Mesenchymal stem cell (in vitro differentiated cells and primary cell): Measurements from ENCODE around the gene CNGA4.
"Not testable (repeated sequence)": the region's sequence is repeated elsewhere in the genome, so short reads cannot be mapped to it uniquely, and the experiment has no call there.

ENCODE experiments used
- DNase-seq: peaks from one replicate; pipeline ENCODE4 v3.0.0-alpha.2; 2013
- H2AFZ ChIP-seq: one replicate; pipeline ENCODE4 v1.6.1; 2013; ENCODE audit warnings: low read depth, mild to moderate bottlenecking, control low read depth, inconsistent platforms, low read length, moderate library complexity
- H2AK5ac ChIP-seq: 2 replicates; pipeline ENCODE4 v1.6.1; 2013; ENCODE audit warnings: low read length, moderate library complexity, mild to moderate bottlenecking, inconsistent platforms; ENCODE audit not compliant: severe bottlenecking
- H2BK120ac ChIP-seq: one replicate; pipeline ENCODE4 v1.6.1; 2013; ENCODE audit warnings: low read depth, mild to moderate bottlenecking, inconsistent platforms, low read length, moderate library complexity
- H2BK12ac ChIP-seq, 2 experiments: one replicate each; pipeline ENCODE4 v1.6.1; 2013; ENCODE audit warnings: inconsistent platforms in 2 of 2, low read length in 2 of 2, mild to moderate bottlenecking in 2 of 2, moderate library complexity in 2 of 2, control low read depth in 1 of 2
- H2BK15ac ChIP-seq: one replicate; pipeline ENCODE4 v1.6.1; 2013; ENCODE audit warnings: mild to moderate bottlenecking, low read depth, inconsistent platforms; ENCODE audit not compliant: poor library complexity, severe bottlenecking
- H2BK5ac ChIP-seq: 2 replicates; pipeline ENCODE4 v1.6.1; 2013; ENCODE audit warnings: low read depth, mild to moderate bottlenecking, low read length, control low read depth, inconsistent platforms; ENCODE audit not compliant: poor library complexity, severe bottlenecking
- H3K14ac ChIP-seq, 2 experiments: one replicate each; pipeline ENCODE4 v1.6.1; 2013; ENCODE audit warnings: inconsistent platforms in 2 of 2, low read length in 2 of 2, control low read depth in 1 of 2, mild to moderate bottlenecking in 1 of 2, moderate library complexity in 1 of 2
- H3K18ac ChIP-seq, 2 experiments: one replicate each; pipeline ENCODE4 v1.6.1; 2013; ENCODE audit warnings: inconsistent platforms in 2 of 2, low read length in 2 of 2, control low read depth in 1 of 2, low read depth in 1 of 2, mild to moderate bottlenecking in 1 of 2
- H3K23ac ChIP-seq, 2 experiments: one replicate each; pipeline ENCODE4 v1.6.1; 2013; ENCODE audit warnings: inconsistent platforms in 2 of 2, low read length in 2 of 2, mild to moderate bottlenecking in 2 of 2, moderate library complexity in 2 of 2, control low read depth in 1 of 2
- H3K27ac ChIP-seq: 2 replicates; pipeline ENCODE4 v1.5.1; 2013; ENCODE audit warnings: mild to moderate bottlenecking, moderate library complexity, low read length, control low read depth, inconsistent platforms; ENCODE audit not compliant: poor library complexity, severe bottlenecking
- H3K27me3 ChIP-seq, 2 experiments: 2 replicates each; pipeline versions ENCODE4 v1.6.1 to v1.7.0; 2013; ENCODE audit warnings: low read length in 2 of 2, mild to moderate bottlenecking in 2 of 2, moderate library complexity in 2 of 2, control low read depth in 1 of 2, inconsistent platforms in 1 of 2; ENCODE audit not compliant: control insufficient read depth in 1 of 2, insufficient read depth in 1 of 2
- H3K36me3 ChIP-seq, 2 experiments: 2 replicates each; pipeline versions ENCODE4 v1.6.1 to v1.7.0; 2013; ENCODE audit warnings: low read length in 2 of 2, control low read depth in 1 of 2, inconsistent platforms in 1 of 2, low read depth in 1 of 2, mild to moderate bottlenecking in 1 of 2; ENCODE audit not compliant: insufficient read depth in 2 of 2, control insufficient read depth in 1 of 2
- H3K4ac ChIP-seq, 2 experiments: one replicate each; pipeline ENCODE4 v1.6.1; 2013; ENCODE audit warnings: inconsistent platforms in 2 of 2, low read length in 2 of 2, mild to moderate bottlenecking in 2 of 2, moderate library complexity in 2 of 2, control low read depth in 1 of 2, low read depth in 1 of 2
- H3K4me1 ChIP-seq: 2 replicates; pipeline ENCODE4 v1.6.1; 2013; ENCODE audit warnings: low read depth, low read length, control low read depth; ENCODE audit not compliant: control insufficient read depth, insufficient read depth
- H3K4me2 ChIP-seq: 2 replicates; pipeline ENCODE4 v1.6.1; 2013; ENCODE audit warnings: low read length, mild to moderate bottlenecking, inconsistent platforms; ENCODE audit not compliant: poor library complexity, severe bottlenecking
- H3K4me3 ChIP-seq, 2 experiments: 2 replicates each; pipeline versions ENCODE4 v1.5.1 to v1.7.0; 2013; ENCODE audit warnings: low read length in 2 of 2, mild to moderate bottlenecking in 2 of 2, control low read depth in 1 of 2, low read depth in 1 of 2; ENCODE audit not compliant: insufficient read depth in 1 of 2
- H3K79me1 ChIP-seq: replicated peaks from 2 replicates; pipeline ENCODE4 v1.6.1; 2013; ENCODE audit warnings: mild to moderate bottlenecking, control low read depth, low read length, inconsistent platforms; ENCODE audit not compliant: poor library complexity, severe bottlenecking
- H3K9ac ChIP-seq: 2 replicates; pipeline ENCODE4 v1.7.0; 2013; ENCODE audit warnings: mild to moderate bottlenecking, low read length, moderate library complexity
- H3K9me3 ChIP-seq: 2 replicates; pipeline ENCODE4 v1.7.0; 2013; ENCODE audit warnings: mild to moderate bottlenecking, low read length; ENCODE audit not compliant: control insufficient read depth
- H4K8ac ChIP-seq: one replicate; pipeline ENCODE4 v1.6.1; 2013; ENCODE audit warnings: inconsistent platforms, mild to moderate bottlenecking, low read length, moderate library complexity
- H4K91ac ChIP-seq: one replicate; pipeline ENCODE4 v1.6.1; 2013; ENCODE audit warnings: mild to moderate bottlenecking, low read length, inconsistent platforms
- WGBS: methylation state at CpG from one replicate; pipeline ENCODE4 v1.1.7; 2013; ENCODE audit warnings: mixed read lengths; 5-methylcytosine and 5-hydroxymethylcytosine counted together

CNGA4 gene

DNA sequence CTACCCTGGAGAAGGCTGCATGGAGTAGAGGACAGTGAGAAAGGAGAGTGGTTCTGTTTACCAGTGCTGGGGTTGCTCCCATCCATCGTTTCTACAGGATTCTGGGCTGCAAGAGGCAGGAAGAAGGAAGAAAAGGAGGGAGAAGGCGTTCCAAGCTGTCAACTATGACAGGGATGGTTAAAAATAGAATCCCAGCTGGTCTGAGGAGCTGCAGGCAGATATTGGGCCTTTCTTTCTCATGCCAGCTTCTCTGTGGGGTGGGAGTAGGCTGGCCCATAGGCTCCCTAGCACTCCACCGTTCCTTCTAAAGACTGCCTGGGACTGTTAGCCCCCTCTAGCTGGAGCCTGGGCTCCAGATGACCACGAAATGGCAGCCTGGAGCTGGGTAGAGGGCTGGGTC is 34.3 kb downstream of the CNGA4 start:
- H3K36me3 ChIP-seq: no peaks in the 10 kb centered on the region
- no peak for DNase-seq
- no peak overlapping the region for H2AFZ ChIP-seq
- H3K4ac ChIP-seq: no peak overlapping the region
- H3K27ac ChIP-seq: no peak overlapping the region
- no peak overlapping the region for H3K14ac ChIP-seq
- H2BK120ac ChIP-seq: no peak overlapping the region
- H2BK15ac ChIP-seq: no peak overlapping the region
- H3K4me2 ChIP-seq: no peak overlapping the region
- H3K18ac ChIP-seq: no peak overlapping the region
- 28% methylated on average over 4 of the region's 4 CpGs for WGBS
- no peak overlapping the region for H3K4me3 ChIP-seq
- H3K9me3 ChIP-seq: peaks cover 8% of the 10 kb centered on the region
- no peaks in the 10 kb centered on the region for H3K4me1 ChIP-seq
- H3K27me3 ChIP-seq: no peaks in the 10 kb centered on the region
- H2AK5ac ChIP-seq: no peak overlapping the region
- H3K9ac ChIP-seq: no peak overlapping the region
- H4K8ac ChIP-seq: no peak overlapping the region
- no peak overlapping the region for H2BK12ac ChIP-seq
- H3K23ac ChIP-seq: no peak overlapping the region
- H3K79me1 ChIP-seq: no peaks in the 10 kb centered on the region
- no peak overlapping the region for H2BK5ac ChIP-seq
- H4K91ac ChIP-seq: no peak overlapping the region

GRCh38 chr11:6280809-6281208 is 41.9 kb downstream of the CNGA4 start:
- H3K18ac ChIP-seq, H3K4me1 ChIP-seq, H3K79me1 ChIP-seq, H3K36me3 ChIP-seq, H2BK5ac ChIP-seq, H3K14ac ChIP-seq, H3K4me2 ChIP-seq, H3K23ac ChIP-seq, H2BK120ac ChIP-seq, H3K9me3 ChIP-seq, H3K4ac ChIP-seq, H2AK5ac ChIP-seq, H4K8ac ChIP-seq, H2BK15ac ChIP-seq, DNase-seq, H4K91ac ChIP-seq, H3K9ac ChIP-seq, H3K27ac ChIP-seq, H2AFZ ChIP-seq, H3K4me3 ChIP-seq, H2BK12ac ChIP-seq: not testable (repeated sequence)
- H3K27me3 ChIP-seq: peaks cover 10 to 15% of the 10 kb centered on the region in 2 experiments
- WGBS: 49% methylated on average over 7 of the region's 7 CpGs

- no peak overlapping the region for H2AFZ ChIP-seq
- no peaks in the 10 kb centered on the region for H3K9me3 ChIP-seq
- H3K4me2 ChIP-seq: no peak overlapping the region
- H3K36me3 ChIP-seq: no peaks in the 10 kb centered on the region
- no peak overlapping the region for H4K91ac ChIP-seq
- H3K14ac ChIP-seq: no peak overlapping the region
- H2BK15ac ChIP-seq: no peak overlapping the region
- no peak overlapping the region for H2BK5ac ChIP-seq
- peaks cover 10 to 15% of the 10 kb centered on the region in 2 experiments for H3K27me3 ChIP-seq
- H3K4me1 ChIP-seq: peaks cover 1% of the 10 kb centered on the region
- no peak overlapping the region for H3K27ac ChIP-seq
- H3K23ac ChIP-seq: no peak overlapping the region
- H3K79me1 ChIP-seq: no peaks in the 10 kb centered on the region
- H3K18ac ChIP-seq: no peak overlapping the region
- H3K4me3 ChIP-seq: no peak overlapping the region
- WGBS: 84% methylated on average over 4 of the region's 4 CpGs
- H2BK120ac ChIP-seq: no peak overlapping the region
- H4K8ac ChIP-seq: no peak overlapping the region
- no peak for DNase-seq
- H3K9ac ChIP-seq: no peak overlapping the region
- no peak overlapping the region for H2AK5ac ChIP-seq
- no peak overlapping the region for H3K4ac ChIP-seq
- no peak overlapping the region for H2BK12ac ChIP-seq
Measured at GRCh38 chr11:6283453-6284023, 44.6 kb downstream of the CNGA4 start.

- H2BK12ac ChIP-seq: no peak overlapping the region
- 81% methylated on average over 3 of the region's 3 CpGs for WGBS
- no peak overlapping the region for H2BK5ac ChIP-seq
Measured at GRCh38 chr11:6284250-6284649, 45.4 kb downstream of the CNGA4 start.

More at GRCh38 chr11:6284250-6284649, 45.4 kb downstream of the CNGA4 start:
- no peak overlapping the region for H2AFZ ChIP-seq
- H2BK120ac ChIP-seq: no peak overlapping the region
- peaks cover 1% of the 10 kb centered on the region for H3K4me1 ChIP-seq
- no peak overlapping the region for H2BK15ac ChIP-seq
- H3K27me3 ChIP-seq: peaks cover 10 to 12% of the 10 kb centered on the region in 2 experiments
- no peak overlapping the region for H3K18ac ChIP-seq
- DNase-seq: no peak
- no peak overlapping the region for H3K9ac ChIP-seq
- H3K36me3 ChIP-seq: no peaks in the 10 kb centered on the region
- H4K8ac ChIP-seq: no peak overlapping the region
- no peaks in the 10 kb centered on the region for H3K79me1 ChIP-seq
- no peak overlapping the region for H3K4ac ChIP-seq
- no peak overlapping the region for H3K23ac ChIP-seq
- H3K4me3 ChIP-seq: no peak overlapping the region
- H3K9me3 ChIP-seq: no peaks in the 10 kb centered on the region
- H3K27ac ChIP-seq: no peak overlapping the region
- no peak overlapping the region for H3K4me2 ChIP-seq
- H2AK5ac ChIP-seq: no peak overlapping the region
- no peak overlapping the region for H4K91ac ChIP-seq
- H3K14ac ChIP-seq: no peak overlapping the region
